Astrocyte (in vitro differentiated cells and primary cell): Measurements from ENCODE around the gene FBLN2. TPM values are rescaled to one million over a fixed set of nuclear protein-coding genes. Genes with fewer than 3 reads are reported as not detected.

Experiments
- DNase-seq: peaks from one replicate; pipeline ENCODE4 v3.0.0-alpha.2; 2010; ENCODE audit warnings: low read depth
- FAIRE-seq: peaks from 2 replicates; lab custom pipeline; 2011; peaks lifted over from hg19 to GRCh38; lab: Jason Lieb, UNC
- H2AFZ ChIP-seq: 2 replicates; pipeline ENCODE4 v1.6.0; 2012; ENCODE audit warnings: low read depth, low read length, inconsistent platforms
- H3K27ac ChIP-seq: 2 replicates; pipeline ENCODE4 v1.5.1; 2011; ENCODE audit warnings: low read depth, low read length, inconsistent platforms
- H3K27me3 ChIP-seq: 2 replicates; pipeline ENCODE4 v1.6.0; 2011; ENCODE audit warnings: low read length, inconsistent platforms; ENCODE audit not compliant: insufficient read depth
- H3K36me3 ChIP-seq: 2 replicates; pipeline ENCODE4 v1.5.1; 2011; ENCODE audit warnings: low read length, inconsistent platforms; ENCODE audit not compliant: insufficient read depth
- H3K4me1 ChIP-seq: 2 replicates; pipeline ENCODE4 v1.5.1; 2011; ENCODE audit warnings: low read length, inconsistent platforms; ENCODE audit not compliant: insufficient read depth
- H3K4me2 ChIP-seq: 2 replicates; pipeline ENCODE4 v1.6.0; 2012; ENCODE audit warnings: low read length, inconsistent platforms
- H3K4me3 ChIP-seq: 2 replicates; pipeline ENCODE4 v1.5.1; 2011; ENCODE audit warnings: low read depth, mild to moderate bottlenecking, low read length, inconsistent platforms; ENCODE audit not compliant: insufficient read depth
- H3K79me2 ChIP-seq: 2 replicates; pipeline ENCODE4 v1.6.0; 2012; ENCODE audit warnings: mild to moderate bottlenecking, low read length, inconsistent platforms; ENCODE audit not compliant: insufficient read depth
- H3K9ac ChIP-seq: 2 replicates; pipeline ENCODE4 v1.6.0; 2012; ENCODE audit warnings: mild to moderate bottlenecking, low read length, inconsistent platforms
- H3K9me3 ChIP-seq: 2 replicates; pipeline ENCODE4 v1.5.1; 2012; ENCODE audit warnings: low read depth, mild to moderate bottlenecking, low read length, inconsistent platforms; ENCODE audit not compliant: insufficient read depth
- H4K20me1 ChIP-seq: 2 replicates; pipeline ENCODE4 v1.6.0; 2012; ENCODE audit warnings: low read length, inconsistent platforms; ENCODE audit not compliant: insufficient read depth
- H3K27ac Mint-ChIP-seq: one replicate; pipeline ENCODE4 v1.8.0; 2021; ENCODE audit warnings: mild to moderate bottlenecking, mixed read lengths; ENCODE audit not compliant: unreplicated experiment
- H3K27me3 Mint-ChIP-seq: one replicate; pipeline ENCODE4 v1.8.0; 2021; ENCODE audit warnings: low read depth, mixed read lengths; ENCODE audit not compliant: unreplicated experiment
- H3K36me3 Mint-ChIP-seq: one replicate; pipeline ENCODE4 v1.8.0; 2021; ENCODE audit warnings: low read depth, mixed read lengths; ENCODE audit not compliant: unreplicated experiment
- H3K4me1 Mint-ChIP-seq: one replicate; pipeline ENCODE4 v1.8.0; 2021; ENCODE audit warnings: low read depth, mixed read lengths; ENCODE audit not compliant: unreplicated experiment
- H3K4me3 Mint-ChIP-seq: one replicate; pipeline ENCODE4 v1.8.0; 2021; ENCODE audit warnings: mild to moderate bottlenecking, moderate library complexity, mixed read lengths; ENCODE audit not compliant: unreplicated experiment
- H3K9me3 Mint-ChIP-seq: one replicate; pipeline ENCODE4 v1.8.0; 2021; ENCODE audit warnings: mild to moderate bottlenecking, mixed read lengths; ENCODE audit not compliant: unreplicated experiment
- EZH2 ChIP-seq: IDR thresholded peaks from 2 replicates; pipeline ENCODE4 v1.6.1; 2012; ENCODE audit warnings: mild to moderate bottlenecking, low read length, inconsistent platforms; ENCODE audit not compliant: insufficient read depth
- total RNA-seq: library from RNA; stranded (reverse); gene quantifications from 2 replicates; pipeline ENCODE4 v1.2.1, GENCODE V29; 2021
- TF ChIP-seq, protein P1 (sequence below): IDR thresholded peaks from 2 replicates; pipeline ENCODE4 v1.5.1; 2011; ENCODE audit warnings: low read depth, mild to moderate bottlenecking, inconsistent platforms, low read length, moderate library complexity; ENCODE audit not compliant: insufficient read depth

FBLN2 gene
- total RNA-seq, 1 donor from 2014 or later, result 36.6 TPM

DNA sequence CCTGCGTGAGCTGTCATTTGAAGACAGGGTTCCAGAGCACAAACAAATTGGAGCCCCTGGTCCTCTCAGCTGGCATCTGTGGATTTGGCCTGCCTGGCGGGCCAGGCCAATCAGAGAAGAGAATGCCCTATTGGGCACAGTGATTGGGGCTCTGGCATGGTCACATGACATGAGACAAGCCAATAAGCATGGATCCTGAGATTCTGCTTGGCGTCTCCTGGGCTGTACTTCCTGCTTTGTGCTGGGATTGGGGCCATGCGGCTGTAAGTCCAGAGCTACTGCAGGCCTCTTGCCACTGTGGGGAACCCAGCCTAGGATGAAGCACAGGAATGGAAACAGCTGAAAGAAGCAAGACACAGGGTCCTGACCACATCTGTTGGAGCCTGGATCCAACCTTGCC is 121.4 kb downstream of the FBLN2 start:
- no peak overlapping the region for H3K9ac ChIP-seq
- H3K4me1 ChIP-seq, result no peaks in the 10 kb centered on the region
- no peak overlapping the region for H2AFZ ChIP-seq
- no peaks in the 10 kb centered on the region for H3K9me3 ChIP-seq
- Mint-ChIP-seq H3K4me3 (no peak overlapping the region), H3K27ac (no peak overlapping the region), H3K27me3 (peaks cover 29% of the 10 kb centered on the region), H3K4me1 (no peaks in the 10 kb centered on the region), H3K36me3 (no peaks in the 10 kb centered on the region), H3K9me3 (peaks cover 3% of the 10 kb centered on the region)
- H3K27me3 ChIP-seq, result peaks cover 10% of the 10 kb centered on the region
- no peaks in the 10 kb centered on the region for H4K20me1 ChIP-seq
- FAIRE-seq (no peak), DNase-seq (no peak)
- H3K4me3 ChIP-seq, result no peak overlapping the region
- H3K4me2 ChIP-seq, result no peak overlapping the region
- no peaks in the 10 kb centered on the region for H3K79me2 ChIP-seq
- no peaks in the 10 kb centered on the region for H3K36me3 ChIP-seq
- no peak for TF ChIP-seq EZH2
- TF ChIP-seq, protein P1, sequence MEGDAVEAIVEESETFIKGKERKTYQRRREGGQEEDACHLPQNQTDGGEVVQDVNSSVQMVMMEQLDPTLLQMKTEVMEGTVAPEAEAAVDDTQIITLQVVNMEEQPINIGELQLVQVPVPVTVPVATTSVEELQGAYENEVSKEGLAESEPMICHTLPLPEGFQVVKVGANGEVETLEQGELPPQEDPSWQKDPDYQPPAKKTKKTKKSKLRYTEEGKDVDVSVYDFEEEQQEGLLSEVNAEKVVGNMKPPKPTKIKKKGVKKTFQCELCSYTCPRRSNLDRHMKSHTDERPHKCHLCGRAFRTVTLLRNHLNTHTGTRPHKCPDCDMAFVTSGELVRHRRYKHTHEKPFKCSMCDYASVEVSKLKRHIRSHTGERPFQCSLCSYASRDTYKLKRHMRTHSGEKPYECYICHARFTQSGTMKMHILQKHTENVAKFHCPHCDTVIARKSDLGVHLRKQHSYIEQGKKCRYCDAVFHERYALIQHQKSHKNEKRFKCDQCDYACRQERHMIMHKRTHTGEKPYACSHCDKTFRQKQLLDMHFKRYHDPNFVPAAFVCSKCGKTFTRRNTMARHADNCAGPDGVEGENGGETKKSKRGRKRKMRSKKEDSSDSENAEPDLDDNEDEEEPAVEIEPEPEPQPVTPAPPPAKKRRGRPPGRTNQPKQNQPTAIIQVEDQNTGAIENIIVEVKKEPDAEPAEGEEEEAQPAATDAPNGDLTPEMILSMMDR, result no peak
- H3K27ac ChIP-seq, result no peak overlapping the region

DNA sequence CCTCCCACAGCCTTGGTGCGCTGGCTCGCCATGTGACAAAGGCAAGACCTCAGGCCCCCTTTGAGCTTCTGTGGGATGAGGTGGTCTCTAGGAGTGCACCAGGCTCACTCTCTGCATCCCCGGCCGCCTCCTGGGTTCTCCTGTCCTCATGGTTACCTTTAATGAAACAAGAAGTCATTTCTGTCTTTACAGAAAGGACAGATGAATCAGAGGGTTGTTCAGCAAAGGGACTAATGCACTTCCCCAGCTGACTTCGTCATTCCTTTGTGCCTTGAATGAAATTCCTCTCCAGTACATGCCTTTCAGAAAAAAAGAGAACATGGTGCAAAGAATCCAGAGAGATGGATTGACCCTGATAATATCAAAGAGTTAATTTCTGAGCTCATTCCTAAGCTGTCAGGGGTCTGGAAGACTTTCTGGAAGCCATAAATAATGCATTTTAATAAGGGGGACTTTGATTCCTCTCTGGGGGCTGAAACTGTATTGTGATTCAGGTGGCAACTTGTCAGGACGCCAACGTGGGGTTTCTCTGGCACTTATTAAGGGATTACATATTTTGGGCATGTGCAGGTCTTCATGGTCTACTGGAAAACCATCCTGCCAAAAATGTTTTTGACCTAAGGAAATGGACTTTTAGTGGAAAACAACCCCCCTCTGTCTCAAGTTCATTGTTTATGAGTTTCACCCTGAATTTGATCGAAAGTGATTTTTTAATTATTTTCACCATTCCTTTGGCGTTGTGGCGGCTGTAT is 122.7 kb downstream of the FBLN2 start:
- Mint-ChIP-seq H3K4me3 (no peak overlapping the region), H3K4me1 (no peaks in the 10 kb centered on the region), H3K27me3 (peaks cover 38% of the 10 kb centered on the region), H3K9me3 (peaks cover 3% of the 10 kb centered on the region), H3K36me3 (no peaks in the 10 kb centered on the region), H3K27ac (no peak overlapping the region)
- TF ChIP-seq, protein P1, result no peak
- no peak for TF ChIP-seq EZH2
- Histone ChIP-seq H3K9me3 (no peaks in the 10 kb centered on the region), H3K4me1 (no peaks in the 10 kb centered on the region), H4K20me1 (no peaks in the 10 kb centered on the region), H3K4me3 (no peak overlapping the region), H3K36me3 (no peaks in the 10 kb centered on the region), H2AFZ (no peak overlapping the region), H3K27me3 (peaks cover 4% of the 10 kb centered on the region), H3K79me2 (no peaks in the 10 kb centered on the region), H3K9ac (no peak overlapping the region), H3K27ac (no peak overlapping the region), H3K4me2 (no peak overlapping the region)
- FAIRE-seq (no peak), DNase-seq (no peak)

DNA sequence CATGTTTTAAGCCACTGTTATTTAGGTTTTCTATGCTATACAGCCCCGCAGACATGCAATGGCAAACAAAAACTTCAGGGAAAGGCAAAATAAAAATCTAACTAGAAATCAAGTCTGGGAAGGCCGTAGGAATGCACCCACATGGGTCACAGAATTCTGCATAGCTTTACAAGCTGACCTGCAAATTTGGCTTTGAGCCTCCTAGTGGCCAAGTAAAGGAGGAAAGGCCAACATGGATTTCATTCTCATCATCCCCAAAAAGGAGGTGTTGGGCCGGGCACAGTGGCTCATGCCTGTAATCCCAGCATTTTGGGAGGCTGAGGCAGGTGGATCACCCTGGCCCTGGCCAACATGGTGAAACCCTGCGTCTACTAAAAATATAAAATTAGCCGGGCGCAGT is 124.3 kb downstream of the FBLN2 start:
- H2AFZ ChIP-seq, result no peak overlapping the region
- Mint-ChIP-seq H3K27me3 (peaks cover 36% of the 10 kb centered on the region), H3K4me1 (no peaks in the 10 kb centered on the region), H3K9me3 (peaks cover 3% of the 10 kb centered on the region), H3K27ac (no peak overlapping the region), H3K4me3 (no peak overlapping the region), H3K36me3 (no peaks in the 10 kb centered on the region)
- no peak overlapping the region for H3K9ac ChIP-seq
- no peaks in the 10 kb centered on the region for H3K27me3 ChIP-seq
- no peak overlapping the region for H3K4me2 ChIP-seq
- FAIRE-seq (no peak), DNase-seq (no peak)
- H4K20me1 ChIP-seq, result no peaks in the 10 kb centered on the region
- no peak overlapping the region for H3K4me3 ChIP-seq
- no peak overlapping the region for H3K27ac ChIP-seq
- no peaks in the 10 kb centered on the region for H3K9me3 ChIP-seq
- no peaks in the 10 kb centered on the region for H3K36me3 ChIP-seq
- no peaks in the 10 kb centered on the region for H3K79me2 ChIP-seq
- H3K4me1 ChIP-seq, result no peaks in the 10 kb centered on the region
- TF ChIP-seq, protein P1, result no peak
- no peak for TF ChIP-seq EZH2
